H9 (cell line): ENCODE results near the gene TBC1D19. TPM values are rescaled to one million over a fixed set of nuclear protein-coding genes. Genes with fewer than 3 reads are reported as not detected.

Source experiments
- DNase-seq: peaks from one replicate; pipeline ENCODE4 v3.0.0-alpha.2; 2017
- H2AFZ ChIP-seq: one replicate; pipeline ENCODE4 v1.6.1; 2013; ENCODE audit warnings: mild to moderate bottlenecking, low read length, control low read depth, moderate library complexity
- H2AK5ac ChIP-seq: 2 replicates; pipeline ENCODE4 v1.6.1; 2013; ENCODE audit warnings: low read length, control low read depth, mixed read lengths; ENCODE audit not compliant: insufficient read length
- H2BK120ac ChIP-seq: one replicate; pipeline ENCODE4 v1.6.1; 2013; ENCODE audit warnings: low read depth, mild to moderate bottlenecking, low read length, control low read depth, inconsistent platforms; ENCODE audit not compliant: poor library complexity, severe bottlenecking
- H2BK12ac ChIP-seq: 2 replicates; pipeline ENCODE4 v1.6.1; 2013; ENCODE audit warnings: low read length, control low read depth, mixed read lengths, low read depth; ENCODE audit not compliant: insufficient read length
- H2BK15ac ChIP-seq: 2 replicates; pipeline ENCODE4 v1.6.1; 2013; ENCODE audit warnings: low read depth, low read length, control low read depth
- H2BK20ac ChIP-seq: one replicate; pipeline ENCODE4 v1.6.1; 2013; ENCODE audit warnings: low read depth, mild to moderate bottlenecking, low read length, control low read depth, inconsistent platforms; ENCODE audit not compliant: poor library complexity, severe bottlenecking
- H2BK5ac ChIP-seq: 2 replicates; pipeline ENCODE4 v1.6.1; 2013; ENCODE audit warnings: low read length, control low read depth, mixed read lengths; ENCODE audit not compliant: insufficient read length
- H3K14ac ChIP-seq: 2 replicates; pipeline ENCODE4 v1.6.1; 2013; ENCODE audit warnings: low read length, control low read depth; ENCODE audit not compliant: insufficient read depth
- H3K18ac ChIP-seq: 2 replicates; pipeline ENCODE4 v1.6.1; 2013; ENCODE audit warnings: low read depth, mild to moderate bottlenecking, mixed read lengths, low read length, control low read depth; ENCODE audit not compliant: insufficient read length
- H3K23ac ChIP-seq: 2 replicates; pipeline ENCODE4 v1.6.1; 2013; ENCODE audit warnings: low read length, control low read depth, mixed read lengths, low read depth; ENCODE audit not compliant: insufficient read length
- H3K23me2 ChIP-seq: 2 replicates; pipeline ENCODE4 v1.6.1; 2013; ENCODE audit warnings: low read depth, mild to moderate bottlenecking, mixed read lengths, low read length, control low read depth; ENCODE audit not compliant: insufficient read length, poor library complexity, severe bottlenecking
- H3K27ac ChIP-seq: 2 replicates; pipeline ENCODE4 v1.5.1; 2013; ENCODE audit warnings: low read length, control low read depth, mixed read lengths, low read depth; ENCODE audit not compliant: insufficient read length
- H3K27me3 ChIP-seq: 2 replicates; pipeline ENCODE4 v1.6.1; 2013; ENCODE audit warnings: low read length, control low read depth, inconsistent platforms; ENCODE audit not compliant: insufficient read depth
- H3K4ac ChIP-seq: 2 replicates; pipeline ENCODE4 v1.6.1; 2013; ENCODE audit warnings: low read depth, mild to moderate bottlenecking, control low read depth, inconsistent platforms, low read length, moderate library complexity
- H3K4me1 ChIP-seq: 2 replicates; pipeline ENCODE4 v1.6.1; 2013; ENCODE audit warnings: low read length, control low read depth, inconsistent platforms; ENCODE audit not compliant: insufficient read depth
- H3K4me2 ChIP-seq: 2 replicates; pipeline ENCODE4 v1.6.1; 2013; ENCODE audit warnings: low read length, control low read depth, mixed read lengths; ENCODE audit not compliant: insufficient read length, insufficient read depth
- H3K56ac ChIP-seq: 2 replicates; pipeline ENCODE4 v1.6.1; 2013; ENCODE audit warnings: low read depth, mild to moderate bottlenecking, mixed read lengths, low read length, control low read depth; ENCODE audit not compliant: insufficient read length
- H3K79me1 ChIP-seq: 2 replicates; pipeline ENCODE4 v1.6.1; 2013; ENCODE audit warnings: low read depth, mild to moderate bottlenecking, moderate library complexity, low read length, control low read depth, inconsistent platforms; ENCODE audit not compliant: insufficient read depth, poor library complexity, severe bottlenecking
- H3K79me2 ChIP-seq: 2 replicates; pipeline ENCODE4 v1.6.1; 2013; ENCODE audit warnings: low read length, control low read depth, inconsistent platforms; ENCODE audit not compliant: insufficient read depth
- H3K9ac ChIP-seq: 2 replicates; pipeline ENCODE4 v1.6.1; 2013; ENCODE audit warnings: low read length, control low read depth, mixed read lengths; ENCODE audit not compliant: insufficient read length; ENCODE audit errors: extremely low read depth
- H3K9me3 ChIP-seq: one replicate; pipeline ENCODE4 v1.6.1; 2013; ENCODE audit warnings: low read depth, low read length, inconsistent platforms; ENCODE audit not compliant: control insufficient read depth
- H3T11ph ChIP-seq: one replicate; pipeline ENCODE4 v1.6.1; 2013; ENCODE audit warnings: mild to moderate bottlenecking, low read length, control low read depth, inconsistent platforms
- H4K20me1 ChIP-seq: one replicate; pipeline ENCODE4 v1.6.1; 2013; ENCODE audit not compliant: control insufficient read depth, insufficient read length, insufficient read depth
- H4K5ac ChIP-seq: 2 replicates; pipeline ENCODE4 v1.6.1; 2013; ENCODE audit warnings: low read depth, mild to moderate bottlenecking, mixed read lengths, low read length, control low read depth; ENCODE audit not compliant: insufficient read length
- H4K8ac ChIP-seq: replicated peaks from 2 replicates; pipeline ENCODE4 v1.6.1; 2013; ENCODE audit warnings: low read length, control low read depth, mixed read lengths, low read depth; ENCODE audit not compliant: insufficient read length
- H4K91ac ChIP-seq: 2 replicates; pipeline ENCODE4 v1.6.1; 2013; ENCODE audit warnings: low read depth, mild to moderate bottlenecking, moderate library complexity, mixed read lengths, low read length, control low read depth; ENCODE audit not compliant: insufficient read length
- H3K27ac Mint-ChIP-seq, 3 experiments: 2 replicates in 2 of 3; 3 replicates in 1 of 3; pipeline ENCODE4 v1.8.0; 2020 to 2021; ENCODE audit warnings: mixed read lengths in 3 of 3, mild to moderate bottlenecking in 1 of 3, moderate library complexity in 1 of 3
- H3K27me3 Mint-ChIP-seq: 2 replicates; pipeline ENCODE4 v1.8.0; 2021; ENCODE audit warnings: low read depth, mild to moderate bottlenecking, moderate library complexity, mixed read lengths
- H3K36me3 Mint-ChIP-seq, 3 experiments: 2 replicates in 2 of 3; 3 replicates in 1 of 3; pipeline ENCODE4 v1.8.0; 2020 to 2021; ENCODE audit warnings: low read depth in 3 of 3, mixed read lengths in 3 of 3; ENCODE audit not compliant: insufficient read depth in 1 of 3
- H3K4me1 Mint-ChIP-seq, 2 experiments: 2 replicates each; pipeline ENCODE4 v1.8.0; 2020; ENCODE audit warnings: mixed read lengths in 2 of 2
- H3K4me3 Mint-ChIP-seq, 2 experiments: 2 replicates in 1 of 2; 3 replicates in 1 of 2; pipeline ENCODE4 v1.8.0; 2020 to 2021; ENCODE audit warnings: mild to moderate bottlenecking in 2 of 2, mixed read lengths in 2 of 2, moderate library complexity in 1 of 2
- H3K9me3 Mint-ChIP-seq, 2 experiments: 2 replicates in 1 of 2; 3 replicates in 1 of 2; pipeline ENCODE4 v1.8.0; 2020; ENCODE audit warnings: mild to moderate bottlenecking in 2 of 2, mixed read lengths in 2 of 2, moderate library complexity in 1 of 2
- CTCF ChIP-seq: fragments of 200-600 bp; sonication (generic); conservative IDR thresholded peaks from 3 replicates; pipeline ENCODE4 v1.8.0; 2021; ENCODE audit warnings: antibody characterized with exemption, mild to moderate bottlenecking
- WGBS: extraction: QIAGEN DNeasy Blood & Tissue Kit; methylation state at CpG from one replicate; pipeline ENCODE4 v1.1.7; 2013; ENCODE audit warnings: missing lambda C conversion rate, low lambda C conversion rate, mixed read lengths; ENCODE audit not compliant: insufficient read length; ENCODE audit errors: extremely low coverage; 5-methylcytosine and 5-hydroxymethylcytosine counted together
- total RNA-seq: library from RNA; stranded (reverse); gene quantifications from 2 replicates; pipeline ENCODE4 v1.2.1, GENCODE V29; 2021

The TBC1D19 gene
- total RNA-seq, 1 experiment from 2014 or later: 3.2 TPM

GRCh38 chr4:26749867-26750266 is 166.0 kb downstream of the TBC1D19 start:
- no peaks in the 10 kb centered on the region for H3K79me2 ChIP-seq
- no peak overlapping the region for H3K4me2 ChIP-seq
- H3K27ac ChIP-seq: no peak overlapping the region
- H3K4ac ChIP-seq: no peak overlapping the region
- no peak overlapping the region for H2BK12ac ChIP-seq
- H3K23ac ChIP-seq: no peak overlapping the region
- no peak overlapping the region for H4K91ac ChIP-seq
- no peaks in the 10 kb centered on the region for H3K9me3 ChIP-seq
- H2BK5ac ChIP-seq: no peak overlapping the region
- H3K27me3 ChIP-seq: no peaks in the 10 kb centered on the region
- no peaks in the 10 kb centered on the region for H3K4me1 Mint-ChIP-seq
- no peak overlapping the region for H3K9ac ChIP-seq
- H3K79me1 ChIP-seq: no peaks in the 10 kb centered on the region
- no peaks in the 10 kb centered on the region for H3K36me3 Mint-ChIP-seq
- no peak overlapping the region for H4K8ac ChIP-seq
- H3K56ac ChIP-seq: no peak overlapping the region
- H3K18ac ChIP-seq: no peak overlapping the region
- no peaks in the 10 kb centered on the region for H3K4me1 ChIP-seq
- no peak for DNase-seq
- no peak overlapping the region for H2AK5ac ChIP-seq
- H2BK20ac ChIP-seq: no peak overlapping the region
- WGBS: no CpG with 5 or more reads among the region's 2 CpGs
- no peak overlapping the region for H2BK15ac ChIP-seq
- no peak overlapping the region for H2BK120ac ChIP-seq
- no peak overlapping the region for H4K5ac ChIP-seq
- H3K4me3 Mint-ChIP-seq: no peak overlapping the region
- H3K14ac ChIP-seq: no peak overlapping the region
- no peaks in the 10 kb centered on the region for H3K27me3 Mint-ChIP-seq
- H3T11ph ChIP-seq: no peak overlapping the region
- no peaks in the 10 kb centered on the region for H3K9me3 Mint-ChIP-seq
- H2AFZ ChIP-seq: no peak overlapping the region
- H3K27ac Mint-ChIP-seq: no peak overlapping the region
- H3K23me2 ChIP-seq: no peaks in the 10 kb centered on the region
- no peak for TF ChIP-seq CTCF
- no peaks in the 10 kb centered on the region for H4K20me1 ChIP-seq
